GM12891 (cell line): ENCODE results near the gene POU5F2.

Experiments
- POLR2A ChIP-seq: IDR thresholded peaks from 2 replicates; pipeline ENCODE4 v1.6.1; 2011; ENCODE audit warnings: low read depth, low read length, control low read depth
- POLR2AphosphoS5 ChIP-seq: IDR thresholded peaks from 2 replicates; pipeline ENCODE4 v1.6.1; 2011; ENCODE audit warnings: low read depth, low read length, control low read depth

DNA sequence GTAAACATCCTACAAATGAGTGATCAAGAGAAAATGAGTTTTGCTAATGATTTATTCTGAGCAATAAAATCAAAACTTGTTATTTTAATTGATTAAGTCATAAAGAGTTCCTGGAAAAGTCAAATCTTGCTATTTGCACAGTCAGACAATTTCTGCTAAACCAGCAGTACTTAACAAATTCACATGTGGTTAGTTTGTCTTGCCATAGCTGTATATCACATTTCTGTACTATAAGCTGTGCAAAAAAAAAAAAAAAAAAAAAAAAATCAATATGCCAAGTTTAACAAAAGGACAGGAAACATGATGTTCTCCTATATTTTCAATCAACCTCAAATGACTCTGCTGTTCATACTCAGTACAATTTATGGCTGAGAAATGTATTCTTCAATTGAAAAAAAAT is 24.9 kb downstream of the POU5F2 start:
- no peak for TF ChIP-seq POLR2A
- TF ChIP-seq POLR2AphosphoS5, result no peak
